Measurements from ENCODE around the gene OR2M2. TPM values are rescaled to one million over a fixed set of nuclear protein-coding genes. Genes with fewer than 3 reads are reported as not detected.

The OR2M2 gene
- total RNA-seq, 1 experiment from 2014 or later, result not detected

DNA sequence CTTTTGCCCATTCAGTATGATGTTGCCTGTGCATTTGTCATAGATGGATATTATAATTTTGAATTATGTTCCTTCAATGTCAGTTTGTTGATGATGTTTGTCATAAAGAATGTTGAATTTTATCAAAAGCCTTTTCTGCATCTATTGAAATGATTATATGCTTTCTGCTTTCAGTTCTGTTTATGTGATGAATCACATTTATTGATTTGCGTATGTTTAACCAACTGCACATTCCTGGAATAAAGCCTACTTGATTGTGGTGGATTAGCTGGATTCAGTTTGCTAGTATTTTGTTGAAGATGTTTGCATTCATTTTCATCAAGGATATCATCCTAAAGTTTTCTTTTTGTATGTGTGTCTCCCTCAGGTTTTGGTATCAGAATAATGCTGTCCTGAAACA is 50.9 kb downstream of the OR2M2 start:
- POLR2A ChIA-PET, result no interaction called here
- ATAC-seq (no peak), DNase-seq (ENCODE audit: low read depth, low spot score) (no peak)
- no peaks in the 10 kb centered on the region for H3K27me3 ChIP-seq (ENCODE audit: insufficient read depth, low read length)
- H3K4me1 ChIP-seq (ENCODE audit: control insufficient read depth in 1 of 2, insufficient read depth in 2 of 2, low read length in 2 of 2), result no peaks in the 10 kb centered on the region
- H4K20me1 ChIP-seq (ENCODE audit: insufficient read depth), result no peaks in the 10 kb centered on the region
- H3K9me2 ChIP-seq (ENCODE audit: insufficient read depth), result no peaks in the 10 kb centered on the region
- peaks cover 3 to 22% of the 10 kb centered on the region in 2 experiments; a peak in 2 of 4 replicates for H3K9me3 ChIP-seq (ENCODE audit: control insufficient read depth in 1 of 2, insufficient read depth in 1 of 2, low read depth in 1 of 2, low read length in 2 of 2)
- no peak overlapping the region for H3K4me2 ChIP-seq (ENCODE audit: low read length)
- TF ChIP-seq, protein P1, sequence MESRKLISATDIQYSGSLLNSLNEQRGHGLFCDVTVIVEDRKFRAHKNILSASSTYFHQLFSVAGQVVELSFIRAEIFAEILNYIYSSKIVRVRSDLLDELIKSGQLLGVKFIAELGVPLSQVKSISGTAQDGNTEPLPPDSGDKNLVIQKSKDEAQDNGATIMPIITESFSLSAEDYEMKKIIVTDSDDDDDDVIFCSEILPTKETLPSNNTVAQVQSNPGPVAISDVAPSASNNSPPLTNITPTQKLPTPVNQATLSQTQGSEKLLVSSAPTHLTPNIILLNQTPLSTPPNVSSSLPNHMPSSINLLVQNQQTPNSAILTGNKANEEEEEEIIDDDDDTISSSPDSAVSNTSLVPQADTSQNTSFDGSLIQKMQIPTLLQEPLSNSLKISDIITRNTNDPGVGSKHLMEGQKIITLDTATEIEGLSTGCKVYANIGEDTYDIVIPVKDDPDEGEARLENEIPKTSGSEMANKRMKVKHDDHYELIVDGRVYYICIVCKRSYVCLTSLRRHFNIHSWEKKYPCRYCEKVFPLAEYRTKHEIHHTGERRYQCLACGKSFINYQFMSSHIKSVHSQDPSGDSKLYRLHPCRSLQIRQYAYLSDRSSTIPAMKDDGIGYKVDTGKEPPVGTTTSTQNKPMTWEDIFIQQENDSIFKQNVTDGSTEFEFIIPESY (IDR thresholded peaks at IDR 0.05; ENCODE audit: extremely low read depth, insufficient replicate concordance, low read length), result no peak
- TF ChIP-seq SIN3A (IDR thresholded peaks at IDR 0.05; ENCODE audit: low read depth), result no peak
- no peak for TF ChIP-seq RAD21 (IDR thresholded peaks at IDR 0.05; ENCODE audit: low read depth)
- TF ChIP-seq EGR1 (IDR thresholded peaks at IDR 0.05; ENCODE audit: low read depth), result no peak
- intact Hi-C loops (cut with micrococcal nuclease), result no loop called here
- no peaks in the 10 kb centered on the region for H3K36me3 ChIP-seq (ENCODE audit: control insufficient read depth in 1 of 2, insufficient read depth in 2 of 2, low read length in 2 of 2)
- CTCF ChIA-PET, result no interaction called here
- RAD21 ChIA-PET (ENCODE audit: low non-redundant PET in 1 of 2, low total read pairs in 2 of 2, uncharacterized antibody in 2 of 2, unreplicated experiment in 2 of 2), result no interaction called here
- no peak overlapping the region for H3K27ac ChIP-seq (ENCODE audit: low read depth, low read length)
- no TSS peak for BruUV-seq (replicated peaks)
- H2AFZ ChIP-seq (ENCODE audit: low read depth, low read length, poor library complexity, severe bottlenecking), result no peak overlapping the region
- H3K79me2 ChIP-seq (ENCODE audit: insufficient read depth, low read length), result no peaks in the 10 kb centered on the region
- H3K4me3 ChIP-seq (replicated peaks in 1 of 2; ENCODE audit: low read depth in 1 of 2, low read length in 2 of 2), result no peak overlapping the region
- no peak overlapping the region for H3K9ac ChIP-seq (ENCODE audit: low read length)

DNA sequence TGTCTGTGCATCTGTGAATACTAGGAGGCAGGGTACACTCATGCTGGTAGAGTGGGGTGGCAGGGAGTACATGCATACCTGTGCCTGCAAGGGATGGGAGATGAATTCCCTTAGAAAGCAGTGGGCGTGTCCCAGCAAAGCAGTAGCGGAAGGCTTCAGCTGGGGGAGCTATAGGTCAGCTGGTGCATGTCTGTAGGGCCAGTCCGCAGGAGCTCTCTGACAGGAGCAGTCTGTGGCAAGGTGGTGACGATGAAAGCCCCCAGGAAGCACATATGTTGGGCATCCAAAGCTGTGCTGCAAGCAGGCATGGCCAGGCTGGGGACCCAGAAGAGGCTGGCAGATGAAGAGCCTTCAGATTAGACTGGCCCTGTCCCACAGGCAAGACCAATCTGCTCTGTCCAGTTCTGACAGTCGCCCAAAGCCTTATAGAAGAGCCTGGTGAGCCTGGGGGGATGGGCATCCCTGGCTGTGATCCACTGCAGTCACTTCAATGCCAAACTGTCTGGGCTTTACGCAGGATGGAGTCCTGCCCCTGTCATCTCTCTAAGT is 54.8 kb downstream of the OR2M2 start:
- no peak for DNase-seq (ENCODE audit: low read depth, low spot score)
- no peaks in the 10 kb centered on the region for H3K36me3 ChIP-seq (ENCODE audit: control insufficient read depth in 1 of 2, insufficient read depth in 2 of 2, low read length in 2 of 2)
- no peaks in the 10 kb centered on the region for H3K27me3 ChIP-seq (ENCODE audit: insufficient read depth, low read length)
- POLR2A ChIA-PET, result no interaction called here
- CTCF ChIA-PET, result no interaction called here
- H3K4me2 ChIP-seq (ENCODE audit: low read length), result no peak overlapping the region
- ATAC-seq, result no peak
- H3K4me3 ChIP-seq (replicated peaks in 1 of 2; ENCODE audit: low read depth in 1 of 2, low read length in 2 of 2), result no peak overlapping the region
- H3K27ac ChIP-seq (ENCODE audit: low read depth, low read length), result no peak overlapping the region
- H3K4me1 ChIP-seq (ENCODE audit: control insufficient read depth in 1 of 2, insufficient read depth in 2 of 2, low read length in 2 of 2), result no peaks in the 10 kb centered on the region
- no peaks in the 10 kb centered on the region for H3K9me2 ChIP-seq (ENCODE audit: insufficient read depth)
- peaks cover 0 to 18% of the 10 kb centered on the region in 2 experiments; a peak in 2 of 4 replicates for H3K9me3 ChIP-seq (ENCODE audit: control insufficient read depth in 1 of 2, insufficient read depth in 1 of 2, low read depth in 1 of 2, low read length in 2 of 2)
- no peak overlapping the region for H2AFZ ChIP-seq (ENCODE audit: low read depth, low read length, poor library complexity, severe bottlenecking)
- no peaks in the 10 kb centered on the region for H4K20me1 ChIP-seq (ENCODE audit: insufficient read depth)
- TF ChIP-seq SRF (IDR thresholded peaks at IDR 0.05; ENCODE audit: low read depth) (no peak), JUND (IDR thresholded peaks at IDR 0.05) (no peak), FOSL1 (IDR thresholded peaks at IDR 0.05; ENCODE audit: low read depth) (no peak)
- TF ChIP-seq, protein P2, sequence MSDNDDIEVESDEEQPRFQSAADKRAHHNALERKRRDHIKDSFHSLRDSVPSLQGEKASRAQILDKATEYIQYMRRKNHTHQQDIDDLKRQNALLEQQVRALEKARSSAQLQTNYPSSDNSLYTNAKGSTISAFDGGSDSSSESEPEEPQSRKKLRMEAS (IDR thresholded peaks at IDR 0.05), result no peak
- intact Hi-C loops (cut with micrococcal nuclease), result no loop called here
- H3K9ac ChIP-seq (ENCODE audit: low read length), result no peak overlapping the region
- no peaks in the 10 kb centered on the region for H3K79me2 ChIP-seq (ENCODE audit: insufficient read depth, low read length)
- BruUV-seq (replicated peaks), result no TSS peak
- RAD21 ChIA-PET (ENCODE audit: low non-redundant PET in 1 of 2, low total read pairs in 2 of 2, uncharacterized antibody in 2 of 2, unreplicated experiment in 2 of 2), result no interaction called here

Other genes starting within 250 kb of the OR2M2 start
- not detected for gene OR2AJ1, start 249.9 kb upstream of the OR2M2 start, total RNA-seq (2021; ENCODE audit: unreplicated experiment)
- not detected for gene OR2L8, start 226.0 kb upstream of the OR2M2 start, total RNA-seq (2021; ENCODE audit: unreplicated experiment)
- gene OR2AK2, start 209.6 kb upstream of the OR2M2 start, total RNA-seq (2021; ENCODE audit: unreplicated experiment), result not detected
- gene OR2L5, start 161.2 kb upstream of the OR2M2 start, total RNA-seq (2021; ENCODE audit: unreplicated experiment), result not detected
- gene OR2L2, start 144.8 kb upstream of the OR2M2 start, total RNA-seq (2021; ENCODE audit: unreplicated experiment), result not detected
- not detected for gene OR2L3, start 128.0 kb upstream of the OR2M2 start, total RNA-seq (2021; ENCODE audit: unreplicated experiment)
- gene OR2L13, start 79.6 kb upstream of the OR2M2 start, total RNA-seq (2021; ENCODE audit: unreplicated experiment), result not detected
- not detected for gene OR2M5, start 29.7 kb upstream of the OR2M2 start, total RNA-seq (2021; ENCODE audit: unreplicated experiment)
- not detected for gene OR2M3, start 22.4 kb downstream of the OR2M2 start, total RNA-seq (2021; ENCODE audit: unreplicated experiment)
- not detected for gene OR2M4, start 56.6 kb downstream of the OR2M2 start, total RNA-seq (2021; ENCODE audit: unreplicated experiment)
- not detected for gene OR2T33, start 103.2 kb downstream of the OR2M2 start, total RNA-seq (2021; ENCODE audit: unreplicated experiment)
- not detected for gene OR2T12, start 128.6 kb downstream of the OR2M2 start, total RNA-seq (2021; ENCODE audit: unreplicated experiment)
- not detected for gene OR2M7, start 149.7 kb downstream of the OR2M2 start, total RNA-seq (2021; ENCODE audit: unreplicated experiment)
- gene OR14C36, start 174.0 kb downstream of the OR2M2 start, total RNA-seq (2021; ENCODE audit: unreplicated experiment), result not detected
- gene OR2T4, start 186.8 kb downstream of the OR2M2 start, total RNA-seq (2021; ENCODE audit: unreplicated experiment), result not detected
- not detected for gene OR2T6, start 200.9 kb downstream of the OR2M2 start, total RNA-seq (2021; ENCODE audit: unreplicated experiment)
- gene OR2T1, start 228.2 kb downstream of the OR2M2 start, total RNA-seq (2021; ENCODE audit: unreplicated experiment), result not detected